ENCODE results near the gene GRIK2. TPM values are rescaled to one million over a fixed set of nuclear protein-coding genes. Genes with fewer than 3 reads are reported as not detected.

GRIK2 gene
- total and polyA plus RNA-seq, 5 donors from 2014 or later = not detected

DNA sequence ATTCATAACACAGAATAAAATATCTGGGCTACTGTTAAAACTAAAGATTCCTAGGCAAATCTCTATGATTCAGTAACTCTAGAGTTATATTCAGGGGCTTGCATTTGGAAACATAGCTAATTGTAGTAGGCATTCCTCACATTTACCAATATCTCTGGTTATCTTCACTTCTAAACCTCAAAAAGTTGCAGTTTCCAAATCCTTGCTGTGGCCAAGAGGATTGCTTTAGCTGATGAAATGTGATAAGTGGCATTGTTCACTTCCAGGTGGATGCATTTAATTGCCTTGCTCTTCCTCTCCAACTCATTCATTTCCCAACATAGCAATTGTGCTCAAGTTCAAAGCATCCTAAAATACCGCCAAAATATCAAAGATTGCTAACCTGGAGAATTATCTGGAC, 246.6 kb downstream of the GRIK2 start:
- Histone ChIP-seq H3K27me3 (ENCODE audit: control insufficient read depth, insufficient read depth, low read length) (no peaks in the 10 kb centered on the region), H3K9me3 (ENCODE audit: control insufficient read depth in 2 of 2, low read length in 2 of 2) (no peaks in the 10 kb centered on the region), H3K4me1 (ENCODE audit: control insufficient read depth, insufficient read depth, low read length, poor library complexity, severe bottlenecking) (no peaks in the 10 kb centered on the region), H3K4me3 (ENCODE audit: low read depth, low read length) (no peak overlapping the region), H3K36me3 (ENCODE audit: control insufficient read depth, insufficient read depth, low read length) (no peaks in the 10 kb centered on the region), H3K27ac (ENCODE audit: insufficient read depth, low read length, poor library complexity, severe bottlenecking) (no peak overlapping the region)
- peaks cover 0 to 20% (median 5%) of the 10 kb centered on the region in 7 donors for H3K9me3 Mint-ChIP-seq
- DNase-seq (no peak), ATAC-seq (ENCODE audit: low read depth in 2 of 2) (no peak)
- H3K36me3 Mint-ChIP-seq = no peaks in the 10 kb centered on the region
- H3K4me1 Mint-ChIP-seq = no peaks in the 10 kb centered on the region
- H3K4me3 Mint-ChIP-seq = no peak overlapping the region
- no peaks in the 10 kb centered on the region for H3K27me3 Mint-ChIP-seq
- H3K27ac Mint-ChIP-seq = no peak overlapping the region

- no peak overlapping the region for H3K4me3 ChIP-seq (ENCODE audit: low read depth, low read length)
- H3K27me3 ChIP-seq (ENCODE audit: control insufficient read depth, insufficient read depth, low read length) = no peaks in the 10 kb centered on the region
- ATAC-seq (ENCODE audit: low read depth in 2 of 2) (no peak), DNase-seq (no peak)
- H3K9me3 Mint-ChIP-seq = peaks cover 0 to 20% (median 2%) of the 10 kb centered on the region in 7 donors
- H3K27me3 Mint-ChIP-seq = no peaks in the 10 kb centered on the region
- H3K4me1 Mint-ChIP-seq = no peaks in the 10 kb centered on the region
- no peak overlapping the region for H3K27ac Mint-ChIP-seq
- no peaks in the 10 kb centered on the region for H3K4me1 ChIP-seq (ENCODE audit: control insufficient read depth, insufficient read depth, low read length, poor library complexity, severe bottlenecking)
- no peaks in the 10 kb centered on the region for H3K9me3 ChIP-seq (ENCODE audit: control insufficient read depth in 2 of 2, low read length in 2 of 2)
- no peak overlapping the region for H3K27ac ChIP-seq (ENCODE audit: insufficient read depth, low read length, poor library complexity, severe bottlenecking)
- no peaks in the 10 kb centered on the region for H3K36me3 ChIP-seq (ENCODE audit: control insufficient read depth, insufficient read depth, low read length)
- H3K36me3 Mint-ChIP-seq = no peaks in the 10 kb centered on the region
- H3K4me3 Mint-ChIP-seq = no peak overlapping the region
These were observed 252.3 kb downstream of the GRIK2 start for GRCh38 chr6:101645770-101646169.

DNA sequence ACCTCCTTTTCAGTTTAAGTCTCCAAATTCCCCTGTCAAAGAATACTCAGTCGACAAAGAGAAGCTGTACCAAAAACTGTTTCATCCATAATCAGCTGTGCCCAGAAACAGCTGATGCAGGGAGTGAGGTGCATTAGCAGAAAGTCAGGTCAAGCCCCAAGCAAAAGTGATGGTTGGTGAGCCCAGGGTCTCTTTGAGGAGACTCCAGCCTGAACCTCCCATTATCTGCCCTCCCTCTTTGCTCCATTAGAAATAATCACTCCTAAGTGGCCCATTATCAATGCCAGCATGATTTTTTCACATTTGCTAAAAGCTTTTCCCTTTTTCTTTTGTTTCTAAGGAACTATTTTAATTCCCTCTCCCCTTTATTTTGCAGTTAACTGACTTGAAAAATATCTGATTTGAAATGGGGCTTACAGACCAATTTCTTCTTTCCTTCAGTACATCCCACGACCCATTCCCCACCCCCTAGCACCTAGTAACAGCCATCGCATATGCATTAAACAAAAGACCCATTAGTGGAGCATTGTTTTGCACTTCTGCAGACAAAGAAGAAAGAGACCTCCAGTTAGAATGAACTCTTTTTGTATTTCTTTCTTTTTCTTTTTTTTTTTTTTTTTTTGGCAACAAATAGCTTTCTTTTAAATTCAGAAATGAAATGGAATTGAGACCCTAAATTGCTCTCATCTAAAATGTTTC, 257.0 kb downstream of the GRIK2 start:
- Mint-ChIP-seq H3K4me1 (no peaks in the 10 kb centered on the region), H3K27me3 (no peaks in the 10 kb centered on the region), H3K4me3 (no peak overlapping the region), H3K36me3 (no peaks in the 10 kb centered on the region), H3K9me3 (peaks cover 1 to 26% (median 10%) of the 10 kb centered on the region in 7 donors), H3K27ac (no peak overlapping the region)
- no peak overlapping the region for H3K4me3 ChIP-seq (ENCODE audit: low read depth, low read length)
- no peaks in the 10 kb centered on the region for H3K36me3 ChIP-seq (ENCODE audit: control insufficient read depth, insufficient read depth, low read length)
- DNase-seq = no peak
- no peak overlapping the region for H3K27ac ChIP-seq (ENCODE audit: insufficient read depth, low read length, poor library complexity, severe bottlenecking)
- H3K27me3 ChIP-seq (ENCODE audit: control insufficient read depth, insufficient read depth, low read length) = no peaks in the 10 kb centered on the region
- ATAC-seq (ENCODE audit: low read depth in 2 of 2) = no peak
- no peaks in the 10 kb centered on the region for H3K9me3 ChIP-seq (ENCODE audit: control insufficient read depth in 2 of 2, low read length in 2 of 2)
- H3K4me1 ChIP-seq (ENCODE audit: control insufficient read depth, insufficient read depth, low read length, poor library complexity, severe bottlenecking) = no peaks in the 10 kb centered on the region

DNA sequence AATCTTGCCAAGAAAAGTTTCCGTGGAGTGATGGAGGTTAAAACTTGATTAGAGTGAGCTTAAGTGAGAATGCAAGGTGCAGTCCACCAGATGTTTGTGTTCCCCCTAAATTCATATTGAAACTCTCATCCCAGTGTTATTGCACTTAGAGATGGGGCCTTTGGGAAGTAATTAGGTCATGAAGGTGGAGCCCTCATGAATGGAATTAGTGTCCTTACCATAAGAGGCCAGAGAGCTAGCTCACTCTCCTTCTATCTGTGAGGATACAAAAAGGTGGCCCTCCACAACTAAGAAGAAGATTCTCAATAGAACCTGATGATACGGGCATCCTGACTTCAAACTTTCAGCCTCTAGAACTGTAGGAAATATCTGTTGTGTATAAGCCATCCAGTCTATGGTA, 258.6 kb downstream of the GRIK2 start:
- no peak overlapping the region for H3K4me3 ChIP-seq (ENCODE audit: low read depth, low read length)
- ATAC-seq (ENCODE audit: low read depth in 2 of 2) (no peak), DNase-seq (no peak)
- H3K36me3 ChIP-seq (ENCODE audit: control insufficient read depth, insufficient read depth, low read length) = no peaks in the 10 kb centered on the region
- H3K4me1 ChIP-seq (ENCODE audit: control insufficient read depth, insufficient read depth, low read length, poor library complexity, severe bottlenecking) = no peaks in the 10 kb centered on the region
- no peak overlapping the region for H3K27ac ChIP-seq (ENCODE audit: insufficient read depth, low read length, poor library complexity, severe bottlenecking)
- H3K9me3 ChIP-seq (ENCODE audit: control insufficient read depth in 2 of 2, low read length in 2 of 2) = no peaks in the 10 kb centered on the region
- no peaks in the 10 kb centered on the region for H3K27me3 ChIP-seq (ENCODE audit: control insufficient read depth, insufficient read depth, low read length)
- H3K27ac Mint-ChIP-seq = no peak overlapping the region
- H3K9me3 Mint-ChIP-seq = peaks cover 1 to 29% (median 10%) of the 10 kb centered on the region in 7 donors
- no peak overlapping the region for H3K4me3 Mint-ChIP-seq
- no peaks in the 10 kb centered on the region for H3K4me1 Mint-ChIP-seq
- H3K36me3 Mint-ChIP-seq = no peaks in the 10 kb centered on the region
- H3K27me3 Mint-ChIP-seq = no peaks in the 10 kb centered on the region

- ATAC-seq (ENCODE audit: low read depth in 2 of 2) = no peak
- Histone ChIP-seq H3K9me3 (ENCODE audit: control insufficient read depth in 2 of 2, low read length in 2 of 2) (no peaks in the 10 kb centered on the region), H3K4me3 (ENCODE audit: low read depth, low read length) (no peak overlapping the region), H3K27me3 (ENCODE audit: control insufficient read depth, insufficient read depth, low read length) (no peaks in the 10 kb centered on the region), H3K36me3 (ENCODE audit: control insufficient read depth, insufficient read depth, low read length) (no peaks in the 10 kb centered on the region), H3K4me1 (ENCODE audit: control insufficient read depth, insufficient read depth, low read length, poor library complexity, severe bottlenecking) (no peaks in the 10 kb centered on the region), H3K27ac (ENCODE audit: insufficient read depth, low read length, poor library complexity, severe bottlenecking) (no peak overlapping the region)
- H3K36me3 Mint-ChIP-seq = no peaks in the 10 kb centered on the region
- H3K4me1 Mint-ChIP-seq = no peaks in the 10 kb centered on the region
- H3K4me3 Mint-ChIP-seq = no peak overlapping the region
- no peak for DNase-seq
- H3K27ac Mint-ChIP-seq = no peak overlapping the region
- no peaks in the 10 kb centered on the region for H3K27me3 Mint-ChIP-seq
- peaks cover 4 to 31% (median 10%) of the 10 kb centered on the region in 7 donors for H3K9me3 Mint-ChIP-seq
These were observed 261.6 kb downstream of the GRIK2 start for GRCh38 chr6:101655109-101655508.

DNA sequence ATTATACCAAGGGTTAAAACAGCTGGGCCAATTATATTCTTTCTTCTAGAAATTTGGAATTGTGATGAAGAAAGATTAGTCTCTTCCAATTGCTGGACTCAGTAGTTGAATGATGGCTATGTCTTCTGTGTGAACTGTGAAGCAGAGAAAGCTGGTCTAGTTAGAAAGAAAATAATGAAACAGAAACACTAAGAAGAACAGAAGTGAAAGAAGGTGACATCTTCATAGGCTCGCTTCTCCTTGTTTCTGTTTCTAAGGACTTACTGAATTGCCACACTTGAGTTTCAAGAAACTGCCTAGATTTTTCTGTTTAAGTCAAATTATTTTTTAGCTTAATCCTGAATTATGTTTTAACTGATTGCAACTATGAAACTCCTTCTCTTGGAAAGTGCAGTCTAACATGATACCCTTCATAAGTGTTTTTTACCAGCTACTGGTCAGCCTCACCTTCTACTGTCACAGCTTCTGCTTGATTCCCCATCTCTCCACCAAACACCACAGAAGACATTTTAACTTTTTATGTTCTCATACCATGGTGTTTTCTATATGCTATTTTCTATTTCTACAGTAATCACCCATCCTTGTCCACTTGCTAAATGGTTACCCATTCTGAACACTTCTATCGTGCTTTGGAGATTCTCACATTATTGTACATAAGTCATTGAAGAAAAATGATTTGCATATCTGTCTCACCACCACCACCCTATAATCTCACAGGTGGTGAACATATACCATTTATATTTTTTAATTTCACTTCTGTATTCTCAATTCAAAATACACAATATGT, 268.8 kb downstream of the GRIK2 start:
- Histone ChIP-seq H3K27me3 (ENCODE audit: control insufficient read depth, insufficient read depth, low read length) (no peaks in the 10 kb centered on the region), H3K36me3 (ENCODE audit: control insufficient read depth, insufficient read depth, low read length) (no peaks in the 10 kb centered on the region), H3K4me1 (ENCODE audit: control insufficient read depth, insufficient read depth, low read length, poor library complexity, severe bottlenecking) (no peaks in the 10 kb centered on the region), H3K4me3 (ENCODE audit: low read depth, low read length) (no peak overlapping the region), H3K27ac (ENCODE audit: insufficient read depth, low read length, poor library complexity, severe bottlenecking) (no peak overlapping the region), H3K9me3 (ENCODE audit: control insufficient read depth in 2 of 2, low read length in 2 of 2) (peaks cover 2 to 8% of the 10 kb centered on the region in 2 experiments)
- Mint-ChIP-seq H3K27ac (no peak overlapping the region), H3K9me3 (peaks cover 0 to 17% (median 3%) of the 10 kb centered on the region in 7 donors), H3K27me3 (no peaks in the 10 kb centered on the region), H3K4me3 (no peak overlapping the region), H3K4me1 (no peaks in the 10 kb centered on the region), H3K36me3 (no peaks in the 10 kb centered on the region)
- DNase-seq (no peak), ATAC-seq (ENCODE audit: low read depth in 2 of 2) (no peak)

GRCh38 chr6:101663100-101663499, 269.6 kb downstream of the GRIK2 start:
- H3K4me1 Mint-ChIP-seq = no peaks in the 10 kb centered on the region
- H3K4me3 Mint-ChIP-seq = no peak overlapping the region
- peaks cover 0 to 16% (median 3%) of the 10 kb centered on the region in 7 donors for H3K9me3 Mint-ChIP-seq
- no peaks in the 10 kb centered on the region for H3K36me3 Mint-ChIP-seq
- Histone ChIP-seq H3K4me3 (ENCODE audit: low read depth, low read length) (no peak overlapping the region), H3K4me1 (ENCODE audit: control insufficient read depth, insufficient read depth, low read length, poor library complexity, severe bottlenecking) (no peaks in the 10 kb centered on the region), H3K27me3 (ENCODE audit: control insufficient read depth, insufficient read depth, low read length) (no peaks in the 10 kb centered on the region), H3K27ac (ENCODE audit: insufficient read depth, low read length, poor library complexity, severe bottlenecking) (no peak overlapping the region), H3K9me3 (ENCODE audit: control insufficient read depth in 2 of 2, low read length in 2 of 2) (peaks cover 2 to 8% of the 10 kb centered on the region in 2 experiments), H3K36me3 (ENCODE audit: control insufficient read depth, insufficient read depth, low read length) (no peaks in the 10 kb centered on the region)
- H3K27ac Mint-ChIP-seq = no peak overlapping the region
- DNase-seq = no peak
- no peaks in the 10 kb centered on the region for H3K27me3 Mint-ChIP-seq
- no peak for ATAC-seq (ENCODE audit: low read depth in 2 of 2)

Data from CD4-positive, CD25-positive, alpha-beta regulatory T cell (primary cell).